H1 (cell line): Measurements from ENCODE around the gene ABCA2. TPM values are rescaled to one million over a fixed set of nuclear protein-coding genes. Genes with fewer than 3 reads are reported as not detected.

Experiments
- CTCF ChIA-PET: fragments of 300-600 bp; sonication (Branson Sonifier 250); formaldehyde crosslinking; loops from one replicate; lab custom pipeline; 2021; ENCODE audit not compliant: partially characterized antibody; lab: Charles Lee
- POLR2A ChIA-PET: fragments of 300-600 bp; sonication (Branson Sonifier 250); formaldehyde crosslinking; loops from one replicate; lab custom pipeline; 2021; ENCODE audit warnings: inconsistent platforms; ENCODE audit not compliant: partially characterized antibody; lab: Charles Lee
- DNase-seq, 2 experiments: peaks; one replicate each; pipeline versions ENCODE4 v3.0.0 to v3.0.0-alpha.2; 2010 to 2022; ENCODE audit warnings: low spot score in 2 of 2, low read depth in 1 of 2, mixed read lengths in 1 of 2
- FAIRE-seq: peaks from 2 replicates; lab custom pipeline; 2011; peaks lifted over from hg19 to GRCh38; lab: Jason Lieb, UNC
- H2AFZ ChIP-seq: 2 replicates; pipeline ENCODE4 v1.8.1; 2012; ENCODE audit warnings: low read length, inconsistent platforms
- H2AK5ac ChIP-seq: 2 replicates; pipeline ENCODE4 v1.6.1; 2013; ENCODE audit warnings: low read depth, low read length
- H2BK120ac ChIP-seq: replicated peaks from 2 replicates; pipeline ENCODE3; 2013; ENCODE audit warnings: low read depth, low read length, inconsistent platforms
- H2BK12ac ChIP-seq: 2 replicates; pipeline ENCODE4 v1.6.1; 2013; ENCODE audit warnings: low read depth, low read length
- H2BK15ac ChIP-seq: 2 replicates; pipeline ENCODE4 v1.6.1; 2013; ENCODE audit warnings: low read length
- H2BK20ac ChIP-seq: 2 replicates; pipeline ENCODE4 v1.6.1; 2013; ENCODE audit warnings: low read length
- H2BK5ac ChIP-seq: 2 replicates; pipeline ENCODE4 v1.6.1; 2013; ENCODE audit warnings: low read depth, low read length
- H3K14ac ChIP-seq: 2 replicates; pipeline ENCODE4 v1.6.1; 2013; ENCODE audit warnings: inconsistent platforms; ENCODE audit not compliant: insufficient read length
- H3K18ac ChIP-seq: 2 replicates; pipeline ENCODE4 v1.6.1; 2013; ENCODE audit warnings: low read length; ENCODE audit errors: extremely low read depth
- H3K23ac ChIP-seq: 2 replicates; pipeline ENCODE4 v1.6.1; 2013; ENCODE audit warnings: inconsistent platforms; ENCODE audit not compliant: insufficient read length
- H3K23me2 ChIP-seq: 2 replicates; pipeline ENCODE4 v1.6.1; 2013; ENCODE audit warnings: low read depth, low read length
- H3K27ac ChIP-seq: 2 replicates; pipeline ENCODE4 v1.6.1; 2011; ENCODE audit warnings: low read depth, low read length, inconsistent platforms
- H3K27me3 ChIP-seq, 4 experiments: replicated peaks in 1 of 4; 1 replicate in 1 of 4; 2 replicates in 3 of 4; pipeline versions ENCODE4 v1.6.1 to v1.8.1; 2011 to 2013; ENCODE audit warnings: low read length in 3 of 4, mild to moderate bottlenecking in 3 of 4, inconsistent platforms in 2 of 4, mixed read lengths in 2 of 4, moderate library complexity in 1 of 4; ENCODE audit not compliant: control insufficient read depth in 3 of 4, insufficient read depth in 3 of 4; ENCODE audit errors: extremely low read depth in 1 of 4
- H3K36me3 ChIP-seq, 4 experiments: 2 replicates each; pipeline versions ENCODE4 v1.6.1 to v1.8.1; 2011 to 2013; ENCODE audit warnings: mild to moderate bottlenecking in 4 of 4, low read length in 3 of 4, moderate library complexity in 2 of 4, control low read depth in 1 of 4, inconsistent platforms in 1 of 4; ENCODE audit not compliant: insufficient read depth in 4 of 4, control insufficient read depth in 2 of 4
- H3K4ac ChIP-seq: replicated peaks from 2 replicates; pipeline ENCODE3; 2013; ENCODE audit warnings: low read length, low read depth, mixed read lengths, inconsistent platforms; ENCODE audit not compliant: insufficient read length
- H3K4me1 ChIP-seq, 4 experiments: replicated peaks in 1 of 4; 1 replicate in 1 of 4; 2 replicates in 3 of 4; pipeline versions ENCODE4 v1.6.1 to v1.8.1; 2011 to 2013; ENCODE audit warnings: low read length in 3 of 4, inconsistent platforms in 2 of 4, mixed read lengths in 1 of 4; ENCODE audit not compliant: insufficient read depth in 4 of 4, control insufficient read depth in 3 of 4
- H3K4me2 ChIP-seq, 2 experiments: 2 replicates each; pipeline versions ENCODE4 v1.6.1 to v1.8.1; 2011 to 2013; ENCODE audit warnings: low read depth in 2 of 2, low read length in 2 of 2, control low read depth in 1 of 2, inconsistent platforms in 1 of 2, mild to moderate bottlenecking in 1 of 2; ENCODE audit not compliant: insufficient read depth in 1 of 2
- H3K4me3 ChIP-seq, 4 experiments: fragments of 200-600, 300-600 bp in 1 of 4; sonication (generic), shearing (Covaris generic), sonication (Bioruptor Twin) in 1 of 4; 2 replicates each; pipeline versions ENCODE4 v1.5.1 to v1.8.1; 2011 to 2016; ENCODE audit warnings: low read length in 4 of 4, low read depth in 3 of 4, control low read depth in 2 of 4, inconsistent platforms in 2 of 4, mild to moderate bottlenecking in 2 of 4, mixed read lengths in 1 of 4, moderate library complexity in 1 of 4; ENCODE audit not compliant: insufficient read depth in 2 of 4; ENCODE audit errors: extremely low read depth in 1 of 4
- H3K56ac ChIP-seq: replicated peaks from 2 replicates; pipeline ENCODE3; 2013; ENCODE audit warnings: low read depth, mild to moderate bottlenecking, mixed read lengths, low read length, inconsistent platforms; ENCODE audit not compliant: insufficient read length
- H3K79me1 ChIP-seq: 2 replicates; pipeline ENCODE4 v1.6.1; 2013; ENCODE audit warnings: low read depth, low read length, control low read depth
- H3K79me2 ChIP-seq, 2 experiments: 2 replicates each; pipeline versions ENCODE4 v1.6.1 to v1.8.1; 2012 to 2013; ENCODE audit warnings: low read length in 2 of 2, mild to moderate bottlenecking in 2 of 2, inconsistent platforms in 1 of 2; ENCODE audit not compliant: insufficient read depth in 2 of 2, control insufficient read depth in 1 of 2
- H3K9ac ChIP-seq, 4 experiments: replicated peaks in 1 of 4; 1 replicate in 1 of 4; 2 replicates in 3 of 4; pipeline versions ENCODE4 v1.6.1 to v1.8.1; 2011 to 2013; ENCODE audit warnings: low read depth in 3 of 4, low read length in 3 of 4, control low read depth in 2 of 4, mild to moderate bottlenecking in 2 of 4, moderate library complexity in 2 of 4, inconsistent platforms in 1 of 4; ENCODE audit errors: extremely low read depth in 1 of 4
- H3K9me3 ChIP-seq, 2 experiments: 2 replicates each; pipeline versions ENCODE4 v1.6.1 to v1.8.1; 2012 to 2013; ENCODE audit warnings: mild to moderate bottlenecking in 2 of 2, moderate library complexity in 2 of 2, control low read depth in 1 of 2, inconsistent platforms in 1 of 2, low read depth in 1 of 2, low read length in 1 of 2, mixed read lengths in 1 of 2; ENCODE audit not compliant: insufficient read depth in 2 of 2
- H4K20me1 ChIP-seq, 2 experiments: replicated peaks in 1 of 2; 2 replicates each; pipeline versions ENCODE3 to v1.8.1; 2011 to 2013; ENCODE audit warnings: inconsistent platforms in 2 of 2, low read length in 2 of 2, mild to moderate bottlenecking in 1 of 2; ENCODE audit not compliant: insufficient read depth in 2 of 2, control insufficient read depth in 1 of 2
- H4K5ac ChIP-seq: 2 replicates; pipeline ENCODE4 v1.6.1; 2013; ENCODE audit warnings: low read length, low read depth, mixed read lengths, inconsistent platforms; ENCODE audit not compliant: insufficient read length
- H4K8ac ChIP-seq: 2 replicates; pipeline ENCODE4 v1.8.0; 2013; ENCODE audit warnings: mild to moderate bottlenecking, moderate library complexity, low read length, inconsistent platforms; ENCODE audit not compliant: insufficient read depth; ENCODE audit errors: extremely low read depth
- H4K91ac ChIP-seq: replicated peaks from 2 replicates; pipeline ENCODE3; 2013; ENCODE audit warnings: low read length, mixed read lengths, inconsistent platforms; ENCODE audit not compliant: insufficient read length
- BCL11A ChIP-seq, 2 experiments: IDR thresholded peaks; one replicate each; pipeline ENCODE4 v1.6.1; 2011; ENCODE audit warnings: low read depth in 2 of 2, low read length in 2 of 2, mild to moderate bottlenecking in 2 of 2
- CREB1 ChIP-seq: IDR thresholded peaks from 2 replicates; pipeline ENCODE4 v1.6.1; 2012; ENCODE audit warnings: inconsistent platforms
- HDAC6 ChIP-seq: IDR thresholded peaks from one replicate; pipeline ENCODE4 v1.7.1; 2012; ENCODE audit warnings: low read depth, mild to moderate bottlenecking, inconsistent platforms, low read length, moderate library complexity
- MAFK ChIP-seq: IDR thresholded peaks from 2 replicates; pipeline ENCODE4 v1.6.1; 2012; ENCODE audit warnings: low read depth, mild to moderate bottlenecking, improper control_type of control experiment, low read length
- SIX5 ChIP-seq: IDR thresholded peaks from 2 replicates; pipeline ENCODE4 v1.6.1; 2011; ENCODE audit warnings: mild to moderate bottlenecking, low read depth, low read length
- SP4 ChIP-seq: IDR thresholded peaks from 2 replicates; pipeline ENCODE4 v1.6.1; 2012; ENCODE audit warnings: low read length, inconsistent platforms
- whole genome bisulfite sequencing, 2 experiments: shearing (Covaris generic) in 1 of 2; methylation state at CpG; one replicate each; pipeline versions ENCODE4 v1.1.6 to v1.1.7; 2013 to 2015; ENCODE audit warnings: low lambda C conversion rate in 2 of 2, mixed read lengths in 2 of 2, inconsistent platforms in 1 of 2, low coverage in 1 of 2, missing lambda C conversion rate in 1 of 2; ENCODE audit not compliant: insufficient replicate concordance in 2 of 2, insufficient coverage in 1 of 2, insufficient read length in 1 of 2; ENCODE audit errors: extremely low coverage in 1 of 2, missing lambda C conversion rate in 1 of 2; 5-methylcytosine and 5-hydroxymethylcytosine counted together
- polyA plus RNA-seq, 7 experiments: library from polyadenylated mRNA; depleted of rRNA in 3 of 7; stranded (reverse) in 5 of 7; unstranded in 2 of 7; fragments of >200 nt in 5 of 7; fragments of 200-250 nt in 2 of 7; gene quantifications; 1 replicate in 5 of 7; 2 replicates in 1 of 7; 4 replicates in 1 of 7; pipeline versions ENCODE4 v1.2.1 to v1.2.3, GENCODE V29; 2011 to 2013; ENCODE audit warnings: missing spikeins in 2 of 7, mixed read lengths in 2 of 7
- total RNA-seq: library from RNA; stranded (reverse); fragmentation: NEBNext Ultra II Directional; extraction: Animal tissue kit (Norgen Biotek cat#: 25700); gene quantifications from 2 replicates; pipeline ENCODE4 v1.2.1, GENCODE V29; 2021
- TF ChIP-seq, protein P1 (sequence below), 3 experiments: IDR thresholded peaks; 1 replicate in 2 of 3; 2 replicates in 1 of 3; pipeline versions ENCODE4 v1.5.1 to v1.6.1; 2011; ENCODE audit warnings: low read length in 3 of 3, mild to moderate bottlenecking in 3 of 3, inconsistent platforms in 2 of 3, low read depth in 1 of 3, moderate library complexity in 1 of 3; ENCODE audit not compliant: insufficient read depth in 1 of 3; ENCODE audit errors: control extremely low read depth in 1 of 3
- TF ChIP-seq, protein P2 (sequence below): IDR thresholded peaks from 2 replicates; pipeline ENCODE4 v1.6.1; 2012; ENCODE audit warnings: inconsistent platforms

Gene ABCA2
- total and polyA plus RNA-seq, 2 of the 8 experiments (the other 6 are each of a cell fraction or from before 2014, with no cell fraction given) = 12.5 to 14.3 TPM

DNA sequence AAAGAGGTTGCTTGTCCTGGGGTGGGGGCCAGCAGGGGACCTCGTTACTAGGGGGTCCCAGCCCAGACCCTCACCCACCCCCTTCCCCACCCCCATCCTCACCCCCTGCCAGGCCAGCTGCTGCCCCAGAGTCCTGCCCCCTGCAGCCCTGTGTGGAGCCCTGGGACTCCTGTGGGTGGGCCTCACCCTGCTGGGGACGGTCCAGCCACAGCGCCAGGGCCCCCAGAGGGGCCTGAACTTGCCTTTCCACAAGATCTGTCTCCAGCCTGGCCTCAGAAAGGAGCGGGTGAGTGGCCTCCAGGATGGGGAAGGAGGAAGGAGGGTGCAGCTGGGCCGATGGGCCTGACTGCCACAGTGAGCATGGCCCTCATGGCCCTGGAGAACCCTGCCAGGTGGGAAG, 58.3 kb downstream of the ABCA2 start:
- 83% methylated on average over 4 of the region's 5 CpGs; no CpG with 5 or more reads in 1 of the 2 experiments for WGBS, 2 experiments

More for the DNA sequence above, 58.3 kb downstream of the ABCA2 start:
- no peak overlapping the region for H2BK5ac ChIP-seq
- TF ChIP-seq SIX5 (no peak), CREB1 (no peak), HDAC6 (no peak), SP4 (no peak), BCL11A (IDR thresholded peaks at IDR 0.05; ENCODE audit: low read depth in 2 of 2, low read length in 2 of 2) (no peak), MAFK (no peak)
- TF ChIP-seq, protein P1, sequence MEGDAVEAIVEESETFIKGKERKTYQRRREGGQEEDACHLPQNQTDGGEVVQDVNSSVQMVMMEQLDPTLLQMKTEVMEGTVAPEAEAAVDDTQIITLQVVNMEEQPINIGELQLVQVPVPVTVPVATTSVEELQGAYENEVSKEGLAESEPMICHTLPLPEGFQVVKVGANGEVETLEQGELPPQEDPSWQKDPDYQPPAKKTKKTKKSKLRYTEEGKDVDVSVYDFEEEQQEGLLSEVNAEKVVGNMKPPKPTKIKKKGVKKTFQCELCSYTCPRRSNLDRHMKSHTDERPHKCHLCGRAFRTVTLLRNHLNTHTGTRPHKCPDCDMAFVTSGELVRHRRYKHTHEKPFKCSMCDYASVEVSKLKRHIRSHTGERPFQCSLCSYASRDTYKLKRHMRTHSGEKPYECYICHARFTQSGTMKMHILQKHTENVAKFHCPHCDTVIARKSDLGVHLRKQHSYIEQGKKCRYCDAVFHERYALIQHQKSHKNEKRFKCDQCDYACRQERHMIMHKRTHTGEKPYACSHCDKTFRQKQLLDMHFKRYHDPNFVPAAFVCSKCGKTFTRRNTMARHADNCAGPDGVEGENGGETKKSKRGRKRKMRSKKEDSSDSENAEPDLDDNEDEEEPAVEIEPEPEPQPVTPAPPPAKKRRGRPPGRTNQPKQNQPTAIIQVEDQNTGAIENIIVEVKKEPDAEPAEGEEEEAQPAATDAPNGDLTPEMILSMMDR (IDR thresholded peaks at IDR 0.05; ENCODE audit: control extremely low read depth in 1 of 3, insufficient read depth in 1 of 3, low read depth in 1 of 3, low read length in 3 of 3) = no peak
- TF ChIP-seq, protein P2, sequence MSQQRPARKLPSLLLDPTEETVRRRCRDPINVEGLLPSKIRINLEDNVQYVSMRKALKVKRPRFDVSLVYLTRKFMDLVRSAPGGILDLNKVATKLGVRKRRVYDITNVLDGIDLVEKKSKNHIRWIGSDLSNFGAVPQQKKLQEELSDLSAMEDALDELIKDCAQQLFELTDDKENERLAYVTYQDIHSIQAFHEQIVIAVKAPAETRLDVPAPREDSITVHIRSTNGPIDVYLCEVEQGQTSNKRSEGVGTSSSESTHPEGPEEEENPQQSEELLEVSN = no peak
- TF ChIP-seq, all 59 proteins: peak for 0
- Histone ChIP-seq H3K36me3 (no peaks in the 10 kb centered on the region), H3K18ac (no peak overlapping the region), H2AFZ (no peak overlapping the region), H4K91ac (peak overlapping the region; percentile 34), H3K4me1 (peaks cover 0 to 7% (median 4%) of the 10 kb centered on the region in 4 experiments; a peak in 3 of 7 replicates), H4K20me1 (no peaks in the 10 kb centered on the region), H3K23me2 (no peaks in the 10 kb centered on the region), H3K27ac (no peak overlapping the region), H3K4me3 (no peak overlapping the region), H3K27me3 (no peaks in the 10 kb centered on the region), H2BK15ac (no peak overlapping the region), H4K8ac (no peak overlapping the region), H3K14ac (no peak overlapping the region), H3K9ac (no peak overlapping the region), H2BK20ac (no peak overlapping the region), H2AK5ac (no peak overlapping the region; the same call in 1 of the 2 replicates), H3K4ac (no peak overlapping the region), H3K79me1 (no peaks in the 10 kb centered on the region), H4K5ac (no peak overlapping the region), H3K79me2 (no peaks in the 10 kb centered on the region), H3K4me2 (no peak overlapping the region), H3K56ac (no peak overlapping the region), H3K23ac (no peak overlapping the region), H3K9me3 (no peaks in the 10 kb centered on the region), H2BK120ac (no peak overlapping the region), H2BK12ac (no peak overlapping the region)
- FAIRE-seq (no peak), DNase-seq (no peak)
- POLR2A ChIA-PET = no interaction called here
- CTCF ChIA-PET = interaction anchor here (1.0 to 9.4 kb wide), 6 partner anchors 23 to 317 kb away, joined by 3 to 38 read pairs (median 8); partner anchors contain the start of gene C8G
